IPS DF 4.7 (cell line): ENCODE data around the gene PIGW.

Source experiments
- DNase-seq: peaks from one replicate; pipeline ENCODE4 v3.0.0-alpha.2; 2013; ENCODE audit warnings: low spot score; ENCODE audit errors: extremely low read depth

PIGW gene

GRCh38 chr17:36545465-36546417, 11.0 kb downstream of the PIGW start:
- no peak for DNase-seq

GRCh38 chr17:36546418-36547093, 11.8 kb downstream of the PIGW start:
- no peak for DNase-seq

DNA sequence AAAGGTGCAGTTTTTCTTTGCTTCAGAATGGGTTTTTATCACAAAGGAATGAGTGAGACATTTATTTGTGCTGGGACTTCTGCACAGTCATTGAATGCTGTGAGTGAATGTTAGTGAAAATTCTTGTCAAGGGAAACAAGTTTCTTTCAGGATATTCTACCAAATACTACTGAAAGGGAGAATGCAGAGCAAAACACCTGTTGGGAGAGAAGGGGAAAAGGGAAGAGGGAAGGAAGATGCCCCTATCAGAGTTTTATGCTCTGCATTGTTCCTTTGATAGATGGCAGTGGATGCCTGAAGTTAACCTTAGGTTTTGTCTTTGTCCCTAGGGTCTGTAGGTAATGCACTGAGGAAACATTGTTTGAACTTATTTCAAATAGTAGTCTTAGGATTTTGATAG, 13.0 kb downstream of the PIGW start:
- DNase-seq, result no peak

- no peak for DNase-seq
These were observed 16.0 kb downstream of the PIGW start for GRCh38 chr17:36550491-36551417.

DNA sequence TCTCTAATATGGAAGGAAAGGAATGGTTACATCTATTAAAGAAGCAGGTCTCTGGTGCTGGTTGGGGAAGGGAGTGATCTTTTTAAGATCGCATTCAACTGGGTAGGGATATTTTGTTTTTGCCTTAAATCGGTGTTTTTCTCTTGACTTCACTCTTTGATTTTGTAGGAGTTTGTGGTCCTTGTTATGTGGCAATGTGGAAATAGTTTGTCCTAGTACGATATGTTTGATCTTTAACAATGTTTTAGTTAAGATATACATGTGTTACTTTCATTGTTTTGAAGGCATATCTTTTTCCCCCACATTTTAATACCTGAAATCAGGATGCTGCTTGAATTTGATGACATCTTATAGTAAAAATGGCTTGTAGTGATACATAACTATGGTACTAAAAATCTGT, 18.7 kb downstream of the PIGW start:
- no peak for DNase-seq

- no peak for DNase-seq
These were observed 31.3 kb downstream of the PIGW start for GRCh38 chr17:36566081-36566480.

- DNase-seq, result no peak
These were observed 40.2 kb downstream of the PIGW start for GRCh38 chr17:36575028-36575427.

- DNase-seq, result no peak
These were observed 42.0 kb downstream of the PIGW start for GRCh38 chr17:36576793-36577192.

DNA sequence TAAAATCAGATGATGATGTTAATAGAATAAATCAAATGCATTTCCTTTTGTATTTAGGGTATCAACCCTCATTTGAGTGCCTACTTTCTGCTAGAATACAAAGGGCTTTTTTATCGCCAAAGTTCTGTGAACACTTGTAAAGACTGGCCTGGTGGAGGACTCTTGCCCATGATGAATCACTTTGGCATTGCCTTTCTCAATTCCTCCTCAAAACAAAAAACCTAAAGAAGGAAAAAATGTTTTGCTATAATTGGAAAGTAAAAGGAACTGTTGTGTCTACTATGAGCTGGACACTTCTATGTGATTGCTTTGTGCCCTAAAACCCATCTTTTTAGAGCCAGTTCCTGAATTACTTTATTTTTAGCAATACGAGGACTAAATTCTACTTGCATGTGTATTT, 43.9 kb downstream of the PIGW start:
- no peak for DNase-seq

- DNase-seq, result no peak
These were observed 49.0 kb downstream of the PIGW start for GRCh38 chr17:36583787-36584186.

- no peak for DNase-seq
These were observed 51.4 kb downstream of the PIGW start for GRCh38 chr17:36586138-36586537.
